Tibial nerve (tissue), 4 donors: ENCODE measurements around the gene TBCD.

Experiments
- CTCF ChIP-seq, 5 experiments: fragments of 200-600 bp in 3 of 5; fragments of 450-650 bp in 2 of 5; sonication (generic) in 3 of 5; IDR thresholded peaks; one replicate each; pipeline ENCODE4 v1.5.1; 2016 to 2019; ENCODE audit warnings: antibody characterized with exemption in 5 of 5, mild to moderate bottlenecking in 3 of 5, moderate library complexity in 2 of 5
- EP300 ChIP-seq, 2 donors: sonication (generic); formaldehyde crosslinking; IDR thresholded peaks; one replicate each; pipeline ENCODE4 v1.6.1; 2017; ENCODE audit warnings: antibody characterized with exemption in 2 of 2, mild to moderate bottlenecking in 1 of 2
- POLR2A ChIP-seq, 2 donors: fragments of 450-650 bp; IDR thresholded peaks; one replicate each; pipeline ENCODE4 v1.6.1; 2017; ENCODE audit warnings: antibody characterized with exemption in 2 of 2, mild to moderate bottlenecking in 2 of 2, moderate library complexity in 2 of 2

GRCh38 chr17:82929676-82930042, 177.8 kb downstream of the TBCD start:
- no peak for TF ChIP-seq CTCF (IDR thresholded peaks at IDR 0.05)
- TF ChIP-seq POLR2A (IDR thresholded peaks at IDR 0.05), result no peak
- TF ChIP-seq EP300 (IDR thresholded peaks at IDR 0.05), result no peak
